Ammon's horn (tissue), 1 donor: ENCODE data around the gene TNPO3.

Experiments
- DNase-seq: peaks from one replicate; pipeline ENCODE4 v3.0.0-alpha.2; 2016; ENCODE audit warnings: low spot score

The TNPO3 gene

DNA sequence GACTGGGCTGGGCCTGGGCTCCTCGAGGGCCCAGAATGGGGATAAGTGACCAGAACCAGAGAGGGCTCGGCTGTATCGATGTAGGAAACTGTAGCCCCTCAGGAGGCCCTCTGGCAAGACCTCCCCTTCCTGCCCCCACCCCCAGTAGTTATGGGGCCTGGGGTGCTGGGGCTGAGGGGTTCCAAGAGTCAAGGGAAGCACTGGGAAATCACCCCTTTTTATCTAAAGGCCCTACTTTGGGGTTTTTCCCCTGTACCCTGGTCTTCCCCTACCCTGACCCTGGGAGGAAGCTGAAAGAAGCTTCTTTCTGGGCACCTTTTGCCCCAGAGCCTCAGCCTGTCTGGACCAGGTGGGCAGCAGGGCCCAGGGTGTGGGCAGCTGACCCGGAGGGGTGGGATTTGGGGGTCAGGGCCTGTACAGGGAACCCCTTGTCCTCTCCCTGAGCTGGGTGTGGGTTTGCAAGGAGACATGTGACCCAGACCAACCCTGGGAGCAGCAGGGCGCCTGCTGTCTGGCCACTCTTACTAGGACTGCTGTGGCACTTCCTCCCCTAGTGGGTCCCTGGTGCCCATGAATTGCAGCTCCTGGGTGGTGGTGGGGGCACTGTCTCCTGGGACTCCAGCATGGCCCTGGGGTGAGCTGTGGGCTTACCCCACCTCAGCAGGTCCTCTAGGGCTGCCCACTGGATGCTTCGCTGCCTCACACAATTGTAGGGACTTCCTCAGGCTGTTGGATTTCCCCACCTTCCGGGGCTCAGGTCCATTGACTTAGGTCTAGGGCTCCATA is 115.6 kb downstream of the TNPO3 start:
- peak; percentile 54 for DNase-seq

- no peak for DNase-seq
These were observed 116.3 kb downstream of the TNPO3 start for GRCh38 chr7:128938544-128939074.

DNA sequence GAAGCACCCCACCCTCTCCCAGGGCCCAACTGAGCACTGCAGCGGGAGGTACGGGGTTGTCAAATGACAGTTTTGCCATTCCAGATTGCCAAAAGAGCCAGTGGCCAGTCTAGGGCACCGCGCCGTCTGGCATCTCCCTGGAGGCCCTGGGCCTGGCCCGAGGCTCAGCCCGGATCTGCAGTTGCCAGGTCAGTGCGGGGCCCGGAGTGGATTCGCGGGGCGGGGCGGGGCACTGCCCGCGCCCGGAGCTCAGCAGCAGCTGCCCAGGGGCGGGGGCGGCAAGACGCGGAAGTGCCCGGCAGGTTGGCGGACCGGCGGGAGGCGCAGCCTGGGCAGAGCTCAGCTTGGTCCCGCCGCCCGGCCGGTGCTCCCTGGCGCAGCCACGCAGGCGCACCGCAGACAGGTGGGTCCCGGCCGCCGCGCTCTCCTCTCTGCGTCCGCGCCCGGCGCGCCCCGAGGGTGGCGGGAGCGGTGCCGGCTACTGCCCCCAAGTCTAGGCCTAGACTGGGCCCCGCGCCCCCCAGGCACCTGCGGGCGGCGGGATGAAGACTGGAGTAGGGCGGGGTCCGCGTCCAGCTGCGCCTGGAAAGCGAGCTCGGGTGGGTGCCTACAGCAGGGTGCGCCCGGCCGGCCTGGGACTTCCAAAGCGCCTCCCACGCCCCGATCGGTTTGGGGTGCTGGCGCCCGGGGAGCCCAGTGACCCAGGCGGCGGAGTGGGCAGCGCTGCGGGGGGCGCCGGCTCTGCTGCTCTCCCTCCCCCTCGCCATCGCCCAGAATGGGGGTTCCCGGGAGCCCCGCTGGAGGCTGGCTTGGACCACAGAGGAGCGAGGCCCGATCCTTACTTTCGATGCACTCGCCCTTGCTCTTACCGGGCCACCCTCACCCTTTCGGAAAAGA is 117.0 kb downstream of the TNPO3 start, which contains the start of gene IRF5:
Gene IRF5 (plus strand): TSS at position 281 of the 897 bp plus-strand sequence. CDS start 4,155 bp downstream, outside the sequence.
- DNase-seq: peak; percentile 34

DNA sequence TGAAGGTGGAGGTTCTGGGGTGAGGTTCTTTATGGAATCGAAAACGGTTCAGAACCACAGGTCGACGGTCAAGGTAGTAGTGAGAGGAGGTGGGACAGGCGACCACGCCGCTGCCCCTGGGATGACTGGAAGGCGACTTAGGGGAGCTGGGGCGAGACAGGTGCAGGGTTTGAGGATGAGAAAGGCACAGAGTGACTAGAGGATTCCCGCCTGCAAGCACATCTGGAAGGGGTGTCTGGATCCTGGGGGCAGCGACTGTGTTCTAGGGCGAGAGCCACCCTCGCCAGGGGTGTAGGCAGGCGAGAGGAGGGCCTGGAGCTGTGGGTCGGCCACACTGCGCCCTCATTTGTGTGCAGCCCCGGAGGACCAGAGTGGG is 117.7 kb downstream of the TNPO3 start:
- no peak for DNase-seq

DNA sequence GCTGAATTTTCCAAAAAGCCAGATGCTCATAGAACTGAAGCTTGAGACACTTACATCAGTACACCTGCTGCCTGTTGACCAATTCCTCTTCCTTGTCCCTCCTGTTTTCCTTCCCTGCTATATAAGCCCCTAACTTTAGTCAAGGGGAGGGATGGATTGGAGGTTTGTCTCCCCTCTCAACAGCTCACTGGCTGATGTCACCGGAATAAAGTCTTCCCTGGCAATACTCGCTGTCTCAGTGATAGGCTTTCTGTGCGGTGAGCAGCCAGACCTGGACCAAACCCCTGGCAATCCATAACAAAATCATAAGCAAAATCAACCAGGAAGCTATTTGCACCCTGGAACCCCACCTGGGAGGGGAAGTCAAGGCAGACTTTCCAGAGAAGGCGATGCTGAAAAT is 118.1 kb downstream of the TNPO3 start:
- no peak for DNase-seq

GRCh38 chr7:128935342-128935730 is 119.6 kb downstream of the TNPO3 start:
- no peak for DNase-seq

DNA sequence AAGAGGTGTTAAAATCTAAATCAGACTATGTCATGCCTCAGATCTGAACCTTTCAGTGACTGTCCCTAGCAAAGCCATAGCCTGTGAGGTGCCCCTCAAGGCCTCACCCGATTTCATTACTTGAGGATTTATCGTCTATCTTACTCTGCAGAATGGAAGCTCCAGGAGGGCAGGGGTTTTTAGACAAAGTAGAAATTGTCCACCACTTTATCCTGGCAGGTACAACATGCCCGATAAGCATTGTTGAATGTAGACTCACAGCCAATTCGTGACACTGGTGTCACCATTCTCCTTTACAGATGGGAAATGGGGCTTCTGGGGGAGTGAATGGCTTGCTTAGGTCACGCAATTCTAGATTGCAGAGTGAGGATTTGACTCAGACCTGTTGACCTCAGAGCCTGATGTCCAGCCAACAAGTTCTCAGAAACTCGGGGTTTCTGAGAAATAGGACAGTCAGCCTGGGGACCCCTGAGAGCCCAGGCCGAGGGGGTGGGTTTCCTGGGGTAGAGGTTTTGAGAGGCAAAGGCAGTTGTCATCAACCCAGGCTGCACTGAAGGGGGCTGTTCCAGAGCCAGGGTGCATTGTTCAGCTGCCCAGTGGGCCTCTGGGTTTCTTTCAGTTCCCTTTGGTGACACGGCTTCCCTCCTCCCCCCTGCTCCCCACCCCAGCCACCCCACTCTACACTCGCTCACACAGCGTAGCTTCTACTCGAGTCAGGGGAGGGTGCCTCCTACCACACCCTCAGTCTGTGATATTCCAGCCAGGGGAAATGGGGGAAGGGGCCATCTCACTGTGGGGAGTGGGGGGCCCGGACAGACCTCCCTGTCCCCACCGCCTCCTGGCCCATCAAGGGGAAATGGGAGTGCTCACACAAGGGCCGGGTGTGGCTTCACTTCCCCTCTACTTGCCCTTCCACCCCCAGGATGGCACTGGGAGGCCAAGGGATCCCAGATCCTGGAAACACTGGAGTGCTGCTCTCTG is 120.3 kb downstream of the TNPO3 start:
- DNase-seq: peak; percentile 31

DNA sequence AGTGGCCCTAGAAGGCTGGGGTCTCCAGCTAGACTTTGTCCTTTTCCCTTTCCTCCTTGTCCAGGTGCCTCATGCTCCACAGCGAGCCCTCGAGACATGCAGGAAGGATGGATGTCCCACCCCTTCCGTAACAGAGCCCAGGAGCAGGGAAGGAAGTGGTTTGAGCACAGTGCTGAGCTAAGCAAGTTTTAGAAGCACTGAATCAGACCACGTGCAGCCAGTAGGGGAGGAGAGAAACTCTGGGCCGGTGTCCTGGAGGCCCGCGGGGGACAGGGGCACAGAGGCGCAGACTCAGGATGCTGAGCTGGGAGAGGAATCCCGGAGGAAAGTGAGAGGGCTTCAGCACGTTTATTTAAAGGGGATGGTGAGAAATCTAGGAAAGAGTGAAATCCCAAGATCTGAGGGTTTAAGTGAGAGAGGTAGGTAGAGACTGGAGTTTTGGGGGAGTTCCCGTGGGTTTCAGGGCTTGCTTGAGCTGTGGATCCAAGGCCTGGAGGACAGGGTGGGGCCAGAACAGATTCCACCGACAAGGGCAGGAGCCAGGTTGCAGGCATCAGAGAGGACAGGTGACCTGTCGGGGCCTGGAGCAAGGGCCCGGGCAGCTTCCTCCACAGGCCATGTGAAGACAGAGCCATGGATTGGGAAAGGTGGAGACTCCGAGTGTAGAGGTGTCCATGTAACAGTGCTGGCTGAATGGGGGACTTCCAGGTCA is 121.6 kb downstream of the TNPO3 start:
- peak; percentile 74 for DNase-seq

DNA sequence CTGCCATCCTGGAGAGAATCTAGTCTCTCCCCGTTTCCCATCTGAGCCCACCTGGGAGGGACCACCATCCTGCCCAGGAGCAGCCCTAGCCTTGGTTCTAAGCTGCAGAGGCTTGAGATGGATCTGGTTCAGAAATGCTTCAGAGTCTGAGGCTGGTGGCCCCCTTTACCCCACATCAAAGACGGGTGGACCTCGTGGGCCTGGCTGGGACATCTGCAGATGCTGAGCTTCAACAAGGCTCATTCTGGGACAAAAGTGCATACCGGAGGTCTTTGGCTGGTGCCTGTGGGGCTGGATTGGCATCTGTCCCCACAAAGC is 122.1 kb downstream of the TNPO3 start:
- no peak for DNase-seq

DNA sequence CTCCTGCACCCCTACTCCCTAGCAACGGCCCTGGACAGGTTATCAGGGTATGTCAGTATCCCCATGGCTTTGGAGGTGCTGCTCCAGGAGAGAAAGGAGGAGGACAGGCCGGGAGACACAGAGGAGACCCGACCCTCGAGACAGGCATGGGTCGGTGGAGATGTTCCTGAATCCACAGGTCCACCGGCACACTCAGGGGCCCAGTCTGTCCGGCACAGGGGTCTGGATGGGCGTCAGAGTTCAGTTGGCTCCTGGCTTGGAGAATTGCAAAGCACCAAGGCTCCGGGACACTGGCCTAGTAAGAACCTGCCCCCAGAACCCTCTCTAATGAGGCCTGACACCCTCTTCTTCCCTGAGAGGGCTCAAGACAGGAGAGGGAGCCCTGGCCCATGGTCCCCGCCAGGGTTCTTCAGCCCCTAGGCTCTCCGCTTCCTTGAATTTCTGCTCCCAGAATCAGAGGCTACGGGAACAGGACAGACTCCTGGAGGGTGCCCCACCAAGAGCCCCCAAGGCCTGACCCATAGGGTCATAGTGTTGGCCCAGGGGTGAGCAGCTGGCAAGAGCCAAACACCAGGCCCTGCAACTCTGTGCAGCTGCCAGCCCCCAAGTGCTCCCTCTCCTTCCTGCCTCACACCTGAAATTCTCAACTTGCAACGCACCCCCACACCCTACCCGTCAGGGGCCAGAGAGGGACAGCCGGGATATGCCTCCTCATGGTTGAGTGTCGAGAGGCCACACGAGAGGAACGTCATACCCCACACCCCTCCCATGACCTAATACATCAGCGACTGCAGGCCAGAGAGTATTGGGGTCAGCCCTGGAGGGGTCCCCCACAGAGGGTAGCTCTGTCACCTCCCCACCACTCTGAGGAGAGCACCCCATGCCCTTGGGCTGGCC is 122.7 kb downstream of the TNPO3 start:
- no peak for DNase-seq

GRCh38 chr7:128931190-128931798 is 123.6 kb downstream of the TNPO3 start:
- no peak for DNase-seq

- DNase-seq: no peak
These were observed 125.8 kb downstream of the TNPO3 start for GRCh38 chr7:128928882-128929788.

GRCh38 chr7:128928159-128928813 is 126.6 kb downstream of the TNPO3 start:
- DNase-seq: no peak

DNA sequence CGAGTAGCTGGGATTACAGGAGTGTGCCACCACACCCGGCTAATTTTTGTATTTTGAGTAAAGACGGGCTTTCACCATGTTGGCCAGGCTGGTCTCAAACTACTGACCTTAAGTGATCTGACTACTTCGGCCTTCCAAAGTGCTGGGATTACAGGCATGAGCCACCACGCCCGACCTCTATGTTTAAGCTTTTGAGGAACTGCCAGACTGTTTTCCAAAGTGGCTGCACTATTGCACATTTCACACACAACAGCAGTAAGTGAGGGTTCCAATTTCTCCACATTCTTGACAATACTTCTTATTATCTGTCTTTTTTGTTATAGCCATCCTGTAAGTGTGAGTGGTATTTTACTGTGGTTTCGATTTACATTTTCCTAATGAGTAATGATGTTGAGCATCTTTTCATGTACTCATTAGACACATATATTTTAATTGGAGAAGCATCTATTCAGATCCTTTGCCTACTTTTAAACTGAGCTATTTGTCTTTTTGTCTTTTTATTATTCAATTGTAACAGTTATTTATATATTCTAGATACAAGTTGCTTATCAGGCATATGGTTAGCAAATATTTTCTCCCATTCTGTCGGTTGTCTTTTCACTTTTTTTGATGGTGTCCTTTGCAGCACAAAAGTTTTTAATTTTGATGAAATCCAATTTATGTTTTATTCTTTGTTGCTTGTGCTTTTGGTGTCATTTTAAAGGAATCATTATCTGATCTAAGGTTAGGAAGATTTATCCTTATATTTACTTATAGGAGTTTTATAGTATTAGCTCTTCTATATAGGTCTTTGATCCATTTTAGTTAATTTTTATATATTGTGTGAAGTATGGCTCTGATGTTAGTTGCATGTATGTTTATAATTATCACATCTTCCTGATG is 130.0 kb downstream of the TNPO3 start:
- no peak for DNase-seq

DNA sequence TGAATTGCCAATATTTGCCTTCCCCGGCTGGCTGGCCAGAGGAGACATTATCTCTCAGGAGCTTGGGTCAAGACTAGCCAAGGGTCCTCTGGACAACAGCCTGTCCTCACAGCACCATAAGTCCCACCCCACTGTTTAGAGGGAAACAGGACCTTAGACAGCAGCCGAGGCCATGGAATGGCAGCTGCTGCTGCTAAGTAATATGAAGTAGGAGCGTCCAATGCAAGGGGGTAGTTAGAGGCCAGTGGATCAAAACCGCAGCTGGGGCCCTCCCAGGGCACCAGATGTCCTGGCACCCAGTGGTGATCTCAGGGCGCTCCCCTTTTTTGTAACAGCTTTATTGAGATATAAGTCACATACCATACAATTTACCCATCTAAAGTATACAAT is 131.5 kb downstream of the TNPO3 start:
- DNase-seq: no peak

DNA sequence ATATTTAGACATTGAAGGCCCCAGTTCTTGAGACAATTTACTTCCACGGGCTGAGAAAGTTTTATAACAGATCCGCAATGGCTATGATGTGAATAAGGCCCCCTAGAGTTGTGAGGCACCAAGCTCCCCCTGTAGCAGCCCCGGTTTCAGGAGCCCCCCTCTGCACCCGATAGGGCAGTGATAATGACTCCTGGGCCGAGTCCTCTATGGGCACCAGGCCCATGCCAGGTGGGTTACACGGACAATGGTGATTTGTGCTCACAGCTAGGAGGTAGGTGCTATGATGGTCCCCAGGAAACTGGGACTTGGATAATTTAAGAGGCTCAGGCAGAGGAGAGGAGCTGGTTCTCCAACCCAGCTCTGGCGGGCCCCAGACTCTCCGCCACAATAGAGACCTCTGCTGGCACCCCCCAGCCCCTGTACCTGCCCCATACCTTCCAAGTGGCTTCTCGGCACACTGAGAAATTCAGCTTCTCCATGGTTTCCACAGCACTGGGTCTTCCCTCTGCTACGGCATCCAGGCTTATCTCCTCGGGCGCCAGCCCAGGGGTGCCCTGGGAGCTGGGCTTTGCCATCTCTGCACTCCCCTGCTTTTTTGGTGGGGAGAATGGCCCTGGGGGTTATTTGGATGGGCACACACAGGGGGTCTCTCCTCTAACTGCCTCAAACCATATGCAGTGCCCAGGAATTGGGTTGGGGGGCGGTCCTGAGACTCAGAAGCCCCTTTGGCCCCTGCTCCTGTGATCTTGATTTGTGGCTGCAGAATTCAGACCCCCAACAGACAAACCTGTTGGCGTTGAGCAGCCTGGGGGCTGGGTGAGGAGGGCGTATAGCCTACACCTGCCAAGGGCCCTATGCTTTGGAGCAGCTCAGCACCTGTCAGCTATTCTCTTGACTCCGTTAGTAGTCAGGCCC is 132.2 kb downstream of the TNPO3 start:
- no peak for DNase-seq
